Measurements from ENCODE around the gene NAE1. TPM values are rescaled to one million over a fixed set of nuclear protein-coding genes. Genes with fewer than 3 reads are reported as not detected.

The NAE1 gene
- polyA plus RNA-seq, 10 donors, result 36.1 to 56.3 (median 44.6) TPM

- no peak for DNase-seq
These were observed 20.6 kb upstream of the NAE1 start for GRCh38 chr16:66851166-66851964.

- no peak for DNase-seq
These were observed 19.5 kb upstream of the NAE1 start for GRCh38 chr16:66850115-66850815.

GRCh38 chr16:66849549-66849948, 18.8 kb upstream of the NAE1 start:
- no peak for DNase-seq

DNA sequence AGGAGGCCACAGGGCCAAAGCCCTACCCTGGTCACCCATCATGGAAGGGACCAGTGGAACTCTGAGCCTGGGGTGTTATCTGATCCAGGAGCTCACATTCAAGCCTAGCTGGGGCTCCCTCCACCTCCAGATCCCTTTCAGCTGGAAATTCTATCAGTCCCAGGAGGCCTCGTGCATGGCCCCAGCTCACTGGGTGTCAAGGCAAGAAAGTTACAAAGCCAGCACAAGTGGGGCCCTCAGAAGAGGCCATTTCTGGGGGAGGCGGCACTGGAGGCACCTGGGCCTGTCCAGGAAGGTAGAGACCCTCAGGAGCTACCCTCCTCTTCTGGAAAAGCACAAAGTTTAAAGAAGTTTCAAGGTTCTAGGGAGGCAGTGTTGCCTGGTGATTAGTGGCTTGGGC, 18.2 kb upstream of the NAE1 start:
- DNase-seq, result no peak

DNA sequence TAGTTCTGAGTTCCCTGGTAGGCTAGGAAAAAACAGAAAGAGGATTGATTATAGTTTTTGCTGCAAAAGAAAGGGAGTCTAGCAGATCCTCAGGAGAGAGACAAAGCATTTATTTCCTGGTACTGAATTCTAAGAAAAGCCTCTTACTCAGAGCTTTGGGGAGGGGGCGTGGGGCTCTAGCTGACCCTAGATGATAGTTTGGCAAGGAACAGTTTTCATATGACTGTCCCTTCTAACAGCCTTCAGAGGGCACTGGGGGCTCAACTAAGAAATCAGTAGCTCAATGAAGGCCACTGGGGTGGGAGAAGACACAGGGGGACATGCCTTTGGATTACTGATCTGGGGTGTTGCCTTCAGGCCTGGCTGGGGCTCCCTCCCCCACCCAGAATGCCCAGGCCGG, 17.4 kb upstream of the NAE1 start:
- no peak for DNase-seq

GRCh38 chr16:66847533-66848067, 16.8 kb upstream of the NAE1 start:
- no peak for DNase-seq

- no peak for DNase-seq
These were observed 16.1 kb upstream of the NAE1 start for GRCh38 chr16:66846831-66847230.

GRCh38 chr16:66846266-66846665, 15.5 kb upstream of the NAE1 start:
- DNase-seq, result no peak

- DNase-seq, result no peak
These were observed 15.0 kb upstream of the NAE1 start for GRCh38 chr16:66845791-66846221.

- DNase-seq, result no peak
These were observed 14.3 kb upstream of the NAE1 start for GRCh38 chr16:66845080-66845410.

DNA sequence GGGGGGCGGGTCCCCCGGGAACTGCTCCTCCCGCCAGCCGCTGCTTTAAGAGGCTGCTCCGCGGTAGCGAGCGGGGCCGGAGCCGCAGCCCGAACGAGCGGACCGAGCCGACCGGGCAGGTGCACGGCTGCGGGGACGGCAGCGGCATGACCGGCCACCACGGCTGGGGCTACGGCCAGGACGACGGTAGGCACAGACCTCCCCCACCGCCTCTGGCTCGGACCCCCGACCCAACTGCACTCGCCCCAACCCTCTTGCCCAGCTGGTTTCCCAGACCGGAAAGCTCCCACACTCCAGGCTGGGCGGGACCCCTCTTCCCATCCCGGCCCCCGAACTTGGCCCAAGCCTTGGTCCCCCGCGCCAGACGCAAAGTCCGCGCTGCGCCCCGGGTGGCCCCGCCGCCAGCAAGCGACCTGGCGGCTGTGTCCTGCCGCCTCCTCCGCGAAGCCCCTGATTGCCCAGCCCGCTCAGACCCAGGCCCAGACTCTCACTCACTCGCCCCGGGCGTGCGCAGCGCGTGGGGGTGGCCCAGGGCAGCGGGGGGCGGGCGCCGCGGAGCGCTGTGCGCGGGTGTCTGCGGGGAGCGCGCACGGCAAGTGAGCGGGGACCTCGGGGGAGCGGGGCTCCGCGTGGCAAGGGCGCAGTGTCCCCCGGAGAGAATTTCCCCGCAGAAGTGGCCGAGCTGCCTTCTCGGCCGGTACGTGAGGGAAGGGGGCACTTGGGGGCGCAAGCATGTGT, 13.7 kb upstream of the NAE1 start, which contains the start of gene CA7:
Gene CA7 (plus strand): TSS at position 73 of the 738 bp plus-strand sequence. CDS start 74 bp downstream, at position 147.
- peak in 1 of 3 donors; percentile 48 for DNase-seq

GRCh38 chr16:66844009-66844341, 13.2 kb upstream of the NAE1 start:
- no peak for DNase-seq

GRCh38 chr16:66843191-66843590, 12.4 kb upstream of the NAE1 start:
- DNase-seq, result no peak

- DNase-seq, result no peak
These were observed 12.0 kb upstream of the NAE1 start for GRCh38 chr16:66842765-66843164.

GRCh38 chr16:66841366-66841765, 10.6 kb upstream of the NAE1 start:
- no peak for DNase-seq

- no peak for DNase-seq
These were observed 10.1 kb upstream of the NAE1 start for GRCh38 chr16:66840883-66841282.

DNA sequence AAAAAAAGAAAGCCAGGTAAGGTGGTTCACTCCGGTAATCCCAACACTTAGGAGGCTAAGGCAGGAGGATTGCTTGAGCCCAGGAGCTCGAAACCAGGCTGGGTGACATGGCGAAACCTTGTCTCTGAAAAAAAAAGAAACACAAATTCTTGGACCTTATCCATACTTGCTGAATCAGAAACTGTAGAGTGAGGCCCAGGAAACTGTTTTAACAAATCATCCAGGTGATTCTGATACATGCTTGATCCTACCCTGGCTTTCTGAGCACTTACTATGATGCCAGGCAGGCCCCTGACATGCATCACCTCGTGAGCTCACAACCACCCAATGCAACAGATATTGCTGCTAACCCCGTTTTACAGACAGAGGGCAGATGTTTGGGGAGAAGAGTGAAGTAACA, 4.0 kb upstream of the NAE1 start:
- no peak for DNase-seq

DNA sequence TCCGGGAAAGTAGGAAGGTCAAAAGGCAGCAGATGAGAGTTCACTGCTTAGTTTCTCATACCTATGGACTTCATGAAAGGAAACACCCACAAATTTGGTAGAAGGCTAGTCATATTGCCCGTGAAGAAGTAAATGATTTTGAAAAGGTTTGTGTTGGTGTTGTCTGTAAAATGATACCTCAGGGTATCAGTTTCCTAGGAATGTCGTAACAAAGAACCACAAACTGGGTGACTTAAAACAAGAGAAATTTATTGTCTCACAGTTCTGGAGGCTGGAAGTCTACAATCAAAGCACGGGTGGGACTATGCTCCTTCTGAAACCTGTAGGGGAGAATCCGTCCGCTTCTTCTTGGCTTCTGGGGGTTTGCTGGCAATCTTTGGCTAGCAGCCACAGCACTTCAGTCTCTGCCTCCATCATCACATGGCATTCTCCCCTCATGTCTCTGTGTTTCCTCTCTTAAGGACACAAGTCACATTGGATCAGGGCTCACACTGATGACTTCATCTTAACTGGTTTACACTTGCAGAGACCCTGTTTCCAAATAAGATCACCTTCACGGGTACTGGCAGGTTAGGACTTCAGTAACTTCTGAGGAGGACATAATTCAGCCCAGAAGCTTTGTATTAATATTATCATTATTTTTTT, 2.0 kb upstream of the NAE1 start:
- DNase-seq, result no peak

DNA sequence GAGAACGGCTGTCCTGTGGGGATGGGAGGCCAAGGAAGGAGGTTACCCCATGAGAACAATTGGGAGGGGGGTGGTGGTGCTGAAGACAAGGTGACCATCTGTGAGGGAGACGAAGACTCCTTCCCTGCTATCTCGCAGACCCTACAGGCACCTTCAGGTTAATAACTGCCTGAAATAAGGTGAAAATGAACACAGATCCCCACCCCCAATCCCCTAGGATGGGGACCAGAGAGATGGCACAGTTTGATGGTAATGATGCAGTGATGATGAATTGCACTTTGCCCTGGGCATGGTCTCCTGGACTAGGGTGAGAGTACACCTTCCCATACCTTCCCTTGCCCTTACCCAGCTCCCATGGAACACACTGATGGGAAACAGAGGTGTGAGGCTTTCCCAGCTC, 1.4 kb upstream of the NAE1 start:
- no peak for DNase-seq

DNA sequence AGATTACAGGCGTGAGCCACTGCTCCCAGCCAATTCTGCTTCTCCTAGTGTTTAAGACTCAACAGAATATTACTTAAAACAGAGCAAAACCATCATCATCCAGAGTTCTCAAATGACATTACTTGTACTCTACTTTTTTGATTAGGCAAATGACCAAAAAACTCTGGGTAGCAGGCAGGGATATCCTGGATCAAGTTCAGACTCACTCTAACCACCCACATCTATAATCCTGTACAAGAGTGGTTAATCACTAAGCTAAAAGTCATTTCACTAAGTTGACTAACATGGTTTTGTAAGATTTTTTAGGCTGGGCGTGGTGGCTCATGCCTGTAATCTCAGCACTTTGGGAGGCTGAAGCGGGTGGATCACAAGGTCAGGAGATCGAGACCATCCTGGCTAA, 6.8 kb downstream of the NAE1 start:
- no peak for DNase-seq

- DNase-seq, result no peak
These were observed 16.0 kb downstream of the NAE1 start for GRCh38 chr16:66814734-66815133.

DNA sequence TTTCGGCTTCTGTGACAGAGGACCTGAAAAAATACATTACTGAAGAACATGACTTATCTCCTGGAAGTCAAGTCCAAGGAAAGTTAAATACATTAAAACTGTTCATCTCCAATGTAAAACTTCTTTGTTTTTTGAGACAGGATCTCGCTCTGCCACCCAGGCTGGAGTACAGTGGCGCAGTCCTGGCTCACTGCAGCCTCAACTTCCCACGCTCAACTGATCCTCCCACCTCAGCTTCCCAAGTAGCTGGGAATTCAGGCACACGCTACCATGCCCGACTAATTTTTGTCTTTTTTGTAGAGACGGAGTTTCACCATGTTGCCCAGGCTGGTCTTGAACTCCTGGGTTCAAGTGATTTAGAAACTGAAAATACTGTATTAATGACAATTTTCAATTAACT, 19.7 kb downstream of the NAE1 start:
- DNase-seq, result no peak

Measured in muscle of back (tissue), 11 donors.